GM23248 (cell line): ENCODE data around the gene SLC4A2. TPM values are rescaled to one million over a fixed set of nuclear protein-coding genes. Genes with fewer than 3 reads are reported as not detected.
A peak's percentile ranks its signal among the peaks of the same experiment; 100 is the strongest.

ENCODE experiments used
- DNase-seq: peaks from one replicate; pipeline ENCODE4 v3.0.0-alpha.2; 2015
- H2AFZ ChIP-seq: fragments of 200-600 bp; sonication (generic); 2 replicates; pipeline ENCODE4 v1.6.1; 2016; ENCODE audit warnings: antibody characterized with exemption
- H3F3A ChIP-seq: fragments of 200-600 bp; sonication (generic); 2 replicates; pipeline ENCODE4 v1.6.1; 2016; ENCODE audit warnings: mild to moderate bottlenecking, antibody characterized with exemption, mixed run types; ENCODE audit not compliant: insufficient read depth
- H3K27ac ChIP-seq: fragments of 200-600 bp; sonication (generic); 2 replicates; pipeline ENCODE4 v1.5.1; 2016; ENCODE audit warnings: mild to moderate bottlenecking
- H3K27me3 ChIP-seq: fragments of 200-600 bp; sonication (generic); replicated peaks from 2 replicates; pipeline ENCODE4 v1.6.1; 2016; ENCODE audit warnings: mild to moderate bottlenecking; ENCODE audit not compliant: insufficient read depth
- H3K36me3 ChIP-seq: fragments of 200-600 bp; sonication (generic); 2 replicates; pipeline ENCODE4 v1.6.1; 2016; ENCODE audit warnings: low read depth, mild to moderate bottlenecking
- H3K4me1 ChIP-seq: fragments of 200-600 bp; sonication (generic); 2 replicates; pipeline ENCODE4 v1.6.1; 2016; ENCODE audit warnings: mild to moderate bottlenecking; ENCODE audit not compliant: insufficient read depth
- H3K4me2 ChIP-seq: fragments of 200-600 bp; sonication (generic); one replicate; pipeline ENCODE4 v1.6.1; 2016; ENCODE audit warnings: mild to moderate bottlenecking; ENCODE audit not compliant: unreplicated experiment
- H3K4me3 ChIP-seq: fragments of 200-600 bp; sonication (generic); 2 replicates; pipeline ENCODE4 v1.5.1; 2016; ENCODE audit warnings: mild to moderate bottlenecking
- H3K79me2 ChIP-seq: fragments of 200-600 bp; sonication (generic); 2 replicates; pipeline ENCODE4 v1.6.1; 2016; ENCODE audit warnings: mild to moderate bottlenecking; ENCODE audit not compliant: insufficient read depth
- H3K9ac ChIP-seq: fragments of 200-600 bp; sonication (generic); 2 replicates; pipeline ENCODE4 v1.6.1; 2016; ENCODE audit warnings: mild to moderate bottlenecking
- H3K9me2 ChIP-seq: fragments of 200-600 bp; sonication (generic); 2 replicates; pipeline ENCODE4 v1.6.1; 2016; ENCODE audit warnings: mixed run types, mild to moderate bottlenecking, moderate library complexity; ENCODE audit not compliant: insufficient read depth
- H3K9me3 ChIP-seq: fragments of 200-600 bp; sonication (generic); one replicate; pipeline ENCODE4 v1.6.1; 2017; ENCODE audit warnings: low read depth
- H4K20me1 ChIP-seq: fragments of 200-600 bp; sonication (generic); 2 replicates; pipeline ENCODE4 v1.6.0; 2016; ENCODE audit not compliant: insufficient read depth
- EZH2 ChIP-seq: fragments of 200-600 bp; sonication (generic); IDR thresholded peaks from 2 replicates; pipeline ENCODE4 v1.6.1; 2018; ENCODE audit warnings: antibody characterized with exemption, mild to moderate bottlenecking; ENCODE audit not compliant: insufficient read depth, poor library complexity, severe bottlenecking
- EZH2phosphoT487 ChIP-seq: fragments of 200-600 bp; sonication (generic); IDR thresholded peaks from 2 replicates; pipeline ENCODE4 v1.6.1; 2018; ENCODE audit warnings: antibody characterized with exemption, moderate library complexity, mild to moderate bottlenecking, low read depth; ENCODE audit not compliant: insufficient read depth
- WGBS, 2 experiments: methylation state at CpG; one replicate each; pipeline ENCODE4 v1.1.6; 2015 to 2017; ENCODE audit warnings: low lambda C conversion rate in 2 of 2, low coverage in 1 of 2; ENCODE audit errors: missing lambda C conversion rate in 2 of 2; 5-methylcytosine and 5-hydroxymethylcytosine counted together
- in situ Hi-C: fragments of 300-500 bp; cut with MboI; formaldehyde crosslinking; loops from 2 replicates; pipeline ENCODE4 v1.15.0; 2020
- polyA plus RNA-seq: library from polyadenylated mRNA; unstranded; fragments of >200 nt; fragmentation: Nextera tagmentation; extraction: Ambion mirVana; gene quantifications from 2 replicates; pipeline ENCODE4 v1.2.1, GENCODE V29; 2016
- total RNA-seq: library from RNA; depleted of rRNA; stranded (reverse); fragments of >200 nt; shearing (Covaris generic); gene quantifications from 2 replicates; pipeline ENCODE4 v1.2.3, GENCODE V29; 2014; rRNA removed

The SLC4A2 gene
- total and polyA plus RNA-seq, 2 experiments from 2014 or later = 59.4 to 94.6 TPM

DNA sequence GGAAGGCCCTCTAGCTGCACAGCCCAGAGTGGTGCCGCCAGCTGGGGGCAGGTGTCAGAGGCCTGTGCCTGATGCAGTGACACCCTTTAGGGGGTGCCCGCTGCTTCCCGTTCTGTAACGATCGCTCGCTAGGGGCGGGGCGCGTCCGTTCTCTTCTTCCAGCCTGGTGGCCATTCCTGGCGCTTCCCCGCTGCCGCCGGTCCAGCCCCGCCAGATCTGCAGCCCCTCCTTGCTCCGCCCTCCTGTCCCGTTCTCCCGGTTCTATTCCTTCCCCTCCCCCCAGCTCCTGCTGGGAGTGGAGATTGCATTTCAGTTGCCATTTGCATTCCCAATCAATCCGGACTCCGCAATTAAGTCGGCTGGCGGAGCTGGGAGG lies 66.1 kb downstream of the SLC4A2 start:
- Histone ChIP-seq H3K4me2 (peak overlapping the region; percentile 35), H2AFZ (no peak overlapping the region), H3K9me2 (no peaks in the 10 kb centered on the region), H4K20me1 (no peaks in the 10 kb centered on the region), H3K36me3 (peaks cover 6% of the 10 kb centered on the region), H3K4me3 (no peak overlapping the region), H3F3A (no peaks in the 10 kb centered on the region), H3K4me1 (no peaks in the 10 kb centered on the region), H3K79me2 (0 out of 2 replicates have a peak, but pooled peaks cover 7% of the 10 kb centered on the region), H3K9ac (no peak overlapping the region), H3K9me3 (no peaks in the 10 kb centered on the region), H3K27ac (no peak overlapping the region), H3K27me3 (no peaks in the 10 kb centered on the region)
- peak; percentile 16 for DNase-seq
- no peak for TF ChIP-seq EZH2phosphoT487
- TF ChIP-seq EZH2 = no peak
- WGBS, 2 experiments = 27 to 36% methylated on average over 15 to 22 of the region's 22 CpGs
- in situ Hi-C loops = no loop called here

GRCh38 chr7:151125846-151126481 lies 66.6 kb downstream of the SLC4A2 start:
- H3K9me3 ChIP-seq = no peaks in the 10 kb centered on the region
- peak; percentile 20 for DNase-seq
- no peaks in the 10 kb centered on the region for H4K20me1 ChIP-seq
- TF ChIP-seq EZH2phosphoT487 (no peak), EZH2 (no peak)
- H3K9me2 ChIP-seq = no peaks in the 10 kb centered on the region
- no peaks in the 10 kb centered on the region for H3K4me1 ChIP-seq
- peak overlapping the region; percentile 35 for H3K4me2 ChIP-seq
- H3K79me2 ChIP-seq = 0 out of 2 replicates have a peak, but pooled peaks cover 7% of the 10 kb centered on the region
- no peak overlapping the region for H3K27ac ChIP-seq
- H3K27me3 ChIP-seq = no peaks in the 10 kb centered on the region
- H3F3A ChIP-seq = no peaks in the 10 kb centered on the region
- H3K36me3 ChIP-seq = peaks cover 10% of the 10 kb centered on the region
- no peak overlapping the region for H3K4me3 ChIP-seq
- H2AFZ ChIP-seq = no peak overlapping the region
- in situ Hi-C loops = no loop called here
- H3K9ac ChIP-seq = no peak overlapping the region
- WGBS, 2 experiments = 34 to 50% methylated on average over 24 to 58 of the region's 58 CpGs

Other genes with a start within 250 kb of the SLC4A2 start
- gene AOC1, start 207.1 kb upstream of the SLC4A2 start, total RNA-seq = not detected in 2 replicates
- not detected in 2 replicates for gene AOC1, start 207.1 kb upstream of the SLC4A2 start, polyA plus RNA-seq
- gene KCNH2, start 81.3 kb upstream of the SLC4A2 start, total RNA-seq = not detected in 2 replicates
- not detected in 2 replicates for gene KCNH2, start 81.3 kb upstream of the SLC4A2 start, polyA plus RNA-seq
- 0.13 and 0.32 TPM in 2 replicates for gene NOS3, start 68.6 kb upstream of the SLC4A2 start, total RNA-seq
- gene NOS3, start 68.6 kb upstream of the SLC4A2 start, polyA plus RNA-seq = 0.61 and 0.83 TPM in 2 replicates
- not detected in 2 replicates for gene ATG9B, start 35.1 kb upstream of the SLC4A2 start, total RNA-seq
- gene ATG9B, start 35.1 kb upstream of the SLC4A2 start, polyA plus RNA-seq = 0.79 and 0.81 TPM in 2 replicates
- 31.6 and 32.2 TPM in 2 replicates for gene ABCB8, start 31.1 kb upstream of the SLC4A2 start, total RNA-seq
- 28.5 and 29.6 TPM in 2 replicates for gene ABCB8, start 31.1 kb upstream of the SLC4A2 start, polyA plus RNA-seq
- 1.1 TPM in 1 of 2 replicates, not detected in the other for gene ASIC3, start 11.1 kb upstream of the SLC4A2 start, total RNA-seq
- gene ASIC3, start 11.1 kb upstream of the SLC4A2 start, polyA plus RNA-seq = 0.26 TPM in 1 of 2 replicates, not detected in the other
- gene CDK5, start 1.7 kb upstream of the SLC4A2 start, total RNA-seq = 16.2 and 27.7 TPM in 2 replicates
- gene CDK5, start 1.7 kb upstream of the SLC4A2 start, polyA plus RNA-seq = 27.6 and 28.3 TPM in 2 replicates
- 141 and 145 TPM in 2 replicates for gene FASTK, start 21.2 kb downstream of the SLC4A2 start, total RNA-seq
- gene FASTK, start 21.2 kb downstream of the SLC4A2 start, polyA plus RNA-seq = 109 and 111 TPM in 2 replicates
- 33.6 and 43.3 TPM in 2 replicates for gene TMUB1, start 23.9 kb downstream of the SLC4A2 start, total RNA-seq
- gene TMUB1, start 23.9 kb downstream of the SLC4A2 start, polyA plus RNA-seq = 19.9 and 20.4 TPM in 2 replicates
- gene AGAP3, start 26.9 kb downstream of the SLC4A2 start, total RNA-seq = 37.8 and 43.3 TPM in 2 replicates
- gene AGAP3, start 26.9 kb downstream of the SLC4A2 start, polyA plus RNA-seq = 10.3 and 10.5 TPM in 2 replicates
- not detected in 2 replicates for gene GBX1, start 108.1 kb downstream of the SLC4A2 start, total RNA-seq
- not detected in 2 replicates for gene GBX1, start 108.1 kb downstream of the SLC4A2 start, polyA plus RNA-seq
- not detected in 2 replicates for gene ASB10, start 127.7 kb downstream of the SLC4A2 start, total RNA-seq
- not detected in 2 replicates for gene ASB10, start 127.7 kb downstream of the SLC4A2 start, polyA plus RNA-seq
- gene H2BK1, start 150.9 kb downstream of the SLC4A2 start, total RNA-seq = not detected in 2 replicates
- not detected in 2 replicates for gene H2BK1, start 150.9 kb downstream of the SLC4A2 start, polyA plus RNA-seq
- gene ABCF2, start 167.6 kb downstream of the SLC4A2 start, total RNA-seq = 69.7 and 74.9 TPM in 2 replicates
- 40.7 and 40.9 TPM in 2 replicates for gene ABCF2, start 167.6 kb downstream of the SLC4A2 start, polyA plus RNA-seq
- gene CHPF2, start 172.9 kb downstream of the SLC4A2 start, total RNA-seq = 120 and 139 TPM in 2 replicates
- gene CHPF2, start 172.9 kb downstream of the SLC4A2 start, polyA plus RNA-seq = 48.0 and 51.3 TPM in 2 replicates
- 32.2 and 34.0 TPM in 2 replicates for gene SMARCD3, start 189.1 kb downstream of the SLC4A2 start, total RNA-seq
- 19.8 and 22.4 TPM in 2 replicates for gene SMARCD3, start 189.1 kb downstream of the SLC4A2 start, polyA plus RNA-seq